SU-DHL-6 (cell line): ENCODE data around the gene ADGRB3.

Experiments
- CTCF ChIP-seq: fragments of 200-600 bp; sonication (generic); IDR thresholded peaks from one replicate; pipeline ENCODE4 v1.5.1; 2017; ENCODE audit warnings: antibody characterized with exemption, mild to moderate bottlenecking, low read length, moderate library complexity; ENCODE audit not compliant: insufficient read depth, poor library complexity, severe bottlenecking
- EZH2phosphoT487 ChIP-seq: fragments of 200-600 bp; sonication (generic), shearing (Covaris generic); conservative IDR thresholded peaks from 2 replicates; pipeline ENCODE4 v1.6.1; 2018; ENCODE audit warnings: mild to moderate bottlenecking, antibody characterized with exemption, low read length, moderate library complexity, mixed read lengths

- no peak for TF ChIP-seq CTCF
- no peak for TF ChIP-seq EZH2phosphoT487
Observed at GRCh38 chr6:68650142-68650541, 15.1 kb downstream of the ADGRB3 start.
